Skeletal muscle satellite cell (primary cell): ENCODE data around the gene MRPS16. TPM values are rescaled to one million over a fixed set of nuclear protein-coding genes. Genes with fewer than 3 reads are reported as not detected.

Experiments
- H3K27me3 ChIP-seq: 2 replicates; pipeline ENCODE4 v1.7.0; 2013; ENCODE audit warnings: low read length; ENCODE audit not compliant: control insufficient read depth, insufficient read depth
- H3K36me3 ChIP-seq: 2 replicates; pipeline ENCODE4 v1.7.0; 2013; ENCODE audit warnings: mild to moderate bottlenecking, control low read depth, low read length; ENCODE audit not compliant: insufficient read depth
- H3K4me1 ChIP-seq: 2 replicates; pipeline ENCODE4 v1.7.0; 2013; ENCODE audit warnings: low read length; ENCODE audit not compliant: control insufficient read depth, insufficient read depth
- H3K4me2 ChIP-seq: 2 replicates; pipeline ENCODE4 v1.7.0; 2013; ENCODE audit warnings: mild to moderate bottlenecking, low read length
- H3K4me3 ChIP-seq: 2 replicates; pipeline ENCODE4 v1.7.0; 2013; ENCODE audit warnings: low read length
- H3K9ac ChIP-seq: 2 replicates; pipeline ENCODE4 v1.7.0; 2013; ENCODE audit warnings: mild to moderate bottlenecking, low read depth, low read length, moderate library complexity
- H3K9me3 ChIP-seq: replicated peaks from 2 replicates; pipeline ENCODE4 v1.7.0; 2013; ENCODE audit warnings: mild to moderate bottlenecking, control low read depth, low read length
- total RNA-seq: library from RNA; depleted of rRNA; stranded (reverse); fragments of >200 nt; gene quantifications from 2 replicates; pipeline ENCODE4 v1.2.3, GENCODE V29; 2012; rRNA removed

MRPS16 gene
- total RNA-seq = 87.4 and 89.5 TPM in 2 replicates

GRCh38 chr10:73252445-73253224 lies at the start of gene MRPS16:
Gene MRPS16 (minus strand): TSS chr10:73252644. CDS start chr10:73252482, 162 bp downstream.
- H3K4me3 ChIP-seq = peak within 1 kb of the TSS; percentile 87
- H3K9me3 ChIP-seq = no peaks in the 10 kb centered on the region
- H3K4me2 ChIP-seq = peak within 1 kb of the TSS; percentile 91
- H3K27me3 ChIP-seq = no peaks in the 10 kb centered on the region
- peaks cover 14% of the 10 kb centered on the region for H3K36me3 ChIP-seq
- peak within 1 kb of the TSS; percentile 97 for H3K9ac ChIP-seq
- H3K4me1 ChIP-seq = peaks cover 16% of the 10 kb centered on the region

DNA sequence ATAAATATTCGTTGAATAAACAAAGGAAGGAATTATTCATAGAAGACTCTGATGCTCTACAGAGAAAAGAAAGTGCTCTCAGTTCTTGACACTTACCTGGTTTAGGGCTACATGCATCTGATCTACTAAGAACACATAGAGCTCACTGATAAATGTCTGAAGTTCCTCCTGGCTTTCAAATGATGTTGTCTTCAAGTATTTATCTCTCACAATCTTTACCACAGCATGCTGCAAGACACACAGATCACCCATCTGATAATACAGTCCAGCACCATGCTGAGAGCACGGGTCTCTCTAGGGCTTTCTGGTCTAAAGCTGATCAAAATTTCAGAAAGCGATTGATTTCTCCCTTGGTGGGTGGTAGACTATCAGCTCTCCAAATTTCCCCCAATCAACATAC lies 44.5 kb upstream of the MRPS16 start:
- Histone ChIP-seq H3K27me3 (no peaks in the 10 kb centered on the region), H3K4me3 (no peak overlapping the region), H3K36me3 (no peaks in the 10 kb centered on the region), H3K4me2 (no peak overlapping the region), H3K9ac (no peak overlapping the region), H3K9me3 (no peaks in the 10 kb centered on the region), H3K4me1 (no peaks in the 10 kb centered on the region)

- no peaks in the 10 kb centered on the region for H3K9me3 ChIP-seq
Measured at GRCh38 chr10:73293461-73293860, 41.0 kb upstream of the MRPS16 start.

GRCh38 chr10:73289958-73290357 lies 37.5 kb upstream of the MRPS16 start:
- Histone ChIP-seq H3K36me3 (no peaks in the 10 kb centered on the region), H3K4me2 (no peak overlapping the region), H3K4me3 (no peak overlapping the region), H3K9me3 (no peaks in the 10 kb centered on the region), H3K4me1 (no peaks in the 10 kb centered on the region), H3K9ac (no peak overlapping the region), H3K27me3 (no peaks in the 10 kb centered on the region)

More at GRCh38 chr10:73293461-73293860, 41.0 kb upstream of the MRPS16 start:
- no peaks in the 10 kb centered on the region for H3K36me3 ChIP-seq
- H3K4me1 ChIP-seq = no peaks in the 10 kb centered on the region
- no peak overlapping the region for H3K9ac ChIP-seq
- no peak overlapping the region for H3K4me2 ChIP-seq
- no peak overlapping the region for H3K4me3 ChIP-seq
- no peaks in the 10 kb centered on the region for H3K27me3 ChIP-seq

GRCh38 chr10:73287441-73287840 lies 35.0 kb upstream of the MRPS16 start:
- Histone ChIP-seq H3K4me3 (no peak overlapping the region), H3K9me3 (no peaks in the 10 kb centered on the region), H3K4me2 (no peak overlapping the region), H3K36me3 (no peaks in the 10 kb centered on the region), H3K27me3 (no peaks in the 10 kb centered on the region), H3K9ac (no peak overlapping the region), H3K4me1 (no peaks in the 10 kb centered on the region)

- Histone ChIP-seq H3K9me3 (no peaks in the 10 kb centered on the region), H3K4me1 (peaks cover 6% of the 10 kb centered on the region), H3K4me3 (no peak overlapping the region), H3K36me3 (no peaks in the 10 kb centered on the region), H3K27me3 (no peaks in the 10 kb centered on the region), H3K4me2 (no peak overlapping the region), H3K9ac (no peak overlapping the region)
Measured at GRCh38 chr10:73281097-73281496, 28.7 kb upstream of the MRPS16 start.

GRCh38 chr10:73264423-73264822 lies 12.0 kb upstream of the MRPS16 start:
- no peak overlapping the region for H3K9ac ChIP-seq

DNA sequence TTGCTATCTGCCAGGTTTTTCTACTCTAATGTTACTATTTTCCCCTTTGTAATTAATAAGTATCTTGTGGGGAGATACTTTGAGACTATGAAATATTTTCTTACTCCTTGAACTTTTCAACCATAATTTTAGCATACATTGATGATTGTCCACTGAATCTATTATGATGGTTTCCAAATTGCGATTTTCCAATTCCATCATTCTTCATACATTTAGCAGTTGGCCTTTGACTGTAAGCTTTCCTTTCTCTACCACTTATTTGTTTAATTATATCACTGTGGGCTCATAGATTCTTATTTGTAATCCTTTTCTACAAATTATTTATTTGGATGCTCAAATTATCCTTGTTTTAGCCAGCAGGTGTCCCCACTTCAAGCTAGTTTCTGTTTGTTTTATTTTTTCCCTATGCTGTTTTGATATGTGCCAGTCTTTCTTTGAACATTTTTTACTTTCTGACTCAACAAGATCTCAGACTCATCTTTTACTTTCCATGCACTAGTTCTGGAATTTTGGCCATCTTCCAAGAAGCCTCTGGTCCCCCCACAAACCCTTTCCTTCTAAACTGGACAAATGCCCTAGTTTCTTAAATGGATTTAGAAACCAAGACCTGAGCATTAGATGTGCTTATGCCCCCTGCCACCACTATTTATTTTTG lies 11.4 kb upstream of the MRPS16 start:
- Histone ChIP-seq H3K9me3 (no peaks in the 10 kb centered on the region), H3K9ac (peak overlapping the region; percentile 14), H3K4me2 (peak overlapping the region; percentile 39), H3K36me3 (no peaks in the 10 kb centered on the region), H3K4me1 (peaks cover 17% of the 10 kb centered on the region), H3K27me3 (no peaks in the 10 kb centered on the region), H3K4me3 (no peak overlapping the region)

More at GRCh38 chr10:73264423-73264822, 12.0 kb upstream of the MRPS16 start:
- H3K9me3 ChIP-seq = no peaks in the 10 kb centered on the region
- H3K4me2 ChIP-seq = no peak overlapping the region
- no peak overlapping the region for H3K4me3 ChIP-seq
- peaks cover 17% of the 10 kb centered on the region for H3K4me1 ChIP-seq
- H3K27me3 ChIP-seq = no peaks in the 10 kb centered on the region
- H3K36me3 ChIP-seq = no peaks in the 10 kb centered on the region

DNA sequence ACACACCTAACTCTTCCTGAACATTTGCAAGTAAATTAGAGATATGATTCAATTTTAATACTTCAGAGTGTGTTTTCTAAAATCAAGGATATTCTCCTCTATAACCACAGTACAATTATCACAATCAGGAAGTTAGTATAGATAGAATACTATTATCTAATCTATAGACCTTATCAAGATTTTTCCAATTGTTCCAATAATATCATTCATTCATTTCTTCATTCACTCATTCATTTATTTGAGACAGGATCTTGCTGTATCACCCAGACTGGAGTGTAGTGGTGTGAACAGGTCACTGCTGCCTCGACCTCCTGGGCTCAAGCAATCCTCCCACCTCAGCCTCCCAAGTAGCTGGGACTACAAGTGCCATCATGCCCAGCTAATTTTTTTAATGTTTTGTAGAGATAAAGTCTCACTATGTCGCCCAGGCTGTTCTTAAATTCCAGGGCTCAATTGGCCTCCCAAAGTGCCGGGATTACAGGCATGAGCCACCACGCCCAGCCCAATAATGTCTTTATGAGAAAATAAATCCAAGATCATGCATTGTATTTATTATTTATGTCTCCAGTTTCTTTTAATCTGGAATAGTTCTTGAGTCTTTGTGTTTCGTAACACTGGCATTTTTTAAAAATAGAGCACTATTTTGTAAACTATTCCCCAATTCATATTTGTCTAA lies 10.6 kb upstream of the MRPS16 start:
- Histone ChIP-seq H3K4me1 (peaks cover 17% of the 10 kb centered on the region), H3K36me3 (no peaks in the 10 kb centered on the region), H3K9ac (no peak overlapping the region), H3K4me2 (no peak overlapping the region), H3K9me3 (no peaks in the 10 kb centered on the region), H3K4me3 (no peak overlapping the region), H3K27me3 (no peaks in the 10 kb centered on the region)

DNA sequence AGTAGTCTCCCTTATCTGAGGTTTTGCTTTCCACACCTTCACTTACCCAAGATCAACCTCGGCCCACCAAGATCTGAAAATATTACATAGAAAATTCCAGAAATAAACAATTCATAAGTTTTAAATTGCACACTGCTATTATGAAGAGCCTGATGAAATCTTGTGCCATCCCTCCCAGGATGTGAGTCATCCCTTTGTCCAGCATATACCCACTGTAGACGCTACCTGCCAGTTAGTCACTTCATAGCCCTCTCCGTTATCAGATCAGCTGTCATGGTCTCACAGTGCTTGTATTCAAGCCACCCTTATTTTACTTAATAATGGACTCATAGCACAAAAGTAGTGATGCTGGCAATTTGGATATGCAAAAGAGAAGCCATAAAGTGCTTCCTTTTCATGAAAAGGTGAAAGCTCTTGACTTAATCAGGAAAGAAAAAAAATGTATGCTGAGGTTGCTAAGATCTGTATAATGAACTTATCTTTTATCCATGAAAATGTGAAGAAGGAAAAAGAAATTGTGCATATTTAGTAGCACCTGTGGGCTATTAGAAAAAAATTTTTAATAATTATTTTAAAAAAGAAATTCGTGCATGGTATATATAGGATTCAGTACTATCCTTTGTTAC lies 9.8 kb upstream of the MRPS16 start:
- no peak overlapping the region for H3K9ac ChIP-seq
- no peak overlapping the region for H3K4me3 ChIP-seq

DNA sequence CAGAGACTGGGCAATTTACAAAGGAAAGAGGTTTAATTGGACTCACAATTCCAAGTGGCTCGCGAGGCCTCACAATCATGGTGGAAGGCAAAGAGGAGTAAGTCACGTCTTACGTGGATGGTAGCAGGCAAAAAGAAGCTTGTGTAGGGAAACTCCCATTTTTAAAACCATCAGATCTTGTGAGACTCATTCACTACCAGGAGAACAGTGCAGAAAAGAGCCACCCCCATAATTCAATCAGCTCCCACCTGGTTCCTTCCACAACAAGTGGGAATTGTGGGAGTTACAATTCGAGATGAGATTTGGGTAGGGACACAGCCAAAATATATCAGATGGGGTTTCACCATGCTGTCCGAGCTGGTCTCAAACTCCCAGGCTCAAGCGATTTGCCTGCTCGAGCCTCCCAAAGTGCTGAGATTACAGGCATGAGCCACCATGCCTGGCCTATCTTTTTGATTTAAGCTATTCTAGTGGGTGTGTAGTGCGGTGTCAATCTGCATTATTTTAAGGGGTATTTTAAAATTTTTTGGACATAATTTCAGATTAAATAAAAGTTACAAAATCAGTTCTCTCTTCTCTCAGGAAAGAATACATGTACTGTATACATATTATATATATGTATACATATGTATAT lies 9.0 kb upstream of the MRPS16 start:
- no peak overlapping the region for H3K4me3 ChIP-seq
- peaks cover 17% of the 10 kb centered on the region for H3K4me1 ChIP-seq
- H3K27me3 ChIP-seq = no peaks in the 10 kb centered on the region
- no peaks in the 10 kb centered on the region for H3K9me3 ChIP-seq
- no peak overlapping the region for H3K9ac ChIP-seq
- no peaks in the 10 kb centered on the region for H3K36me3 ChIP-seq
- H3K4me2 ChIP-seq = no peak overlapping the region

More for the DNA sequence above, 9.8 kb upstream of the MRPS16 start:
- Histone ChIP-seq H3K36me3 (no peaks in the 10 kb centered on the region), H3K4me1 (peaks cover 17% of the 10 kb centered on the region), H3K4me2 (peak overlapping the region; percentile 50), H3K9me3 (no peaks in the 10 kb centered on the region), H3K27me3 (no peaks in the 10 kb centered on the region)
